Ovary (tissue), 3 donors: Measurements from ENCODE around the gene TTC23.

Experiments used
- EP300 ChIP-seq: sonication (generic); formaldehyde crosslinking; IDR thresholded peaks from one replicate; pipeline ENCODE4 v1.6.1; 2017; ENCODE audit warnings: antibody characterized with exemption
- POLR2A ChIP-seq: fragments of 450-650 bp; IDR thresholded peaks from one replicate; pipeline ENCODE4 v1.6.1; 2017; ENCODE audit warnings: antibody characterized with exemption, mild to moderate bottlenecking, moderate library complexity
- TF ChIP-seq, protein P1 (sequence below), 3 donors: fragments of 450-650 bp in 2 of 3; fragments of 200-600 bp in 1 of 3; IDR thresholded peaks; one replicate each; pipeline versions ENCODE4 v1.5.1 to v1.8.0; 2016 to 2022; ENCODE audit warnings: antibody characterized with exemption in 3 of 3, mild to moderate bottlenecking in 1 of 3
- donor health status: DM: no; HTN: no; CAD: no.

DNA sequence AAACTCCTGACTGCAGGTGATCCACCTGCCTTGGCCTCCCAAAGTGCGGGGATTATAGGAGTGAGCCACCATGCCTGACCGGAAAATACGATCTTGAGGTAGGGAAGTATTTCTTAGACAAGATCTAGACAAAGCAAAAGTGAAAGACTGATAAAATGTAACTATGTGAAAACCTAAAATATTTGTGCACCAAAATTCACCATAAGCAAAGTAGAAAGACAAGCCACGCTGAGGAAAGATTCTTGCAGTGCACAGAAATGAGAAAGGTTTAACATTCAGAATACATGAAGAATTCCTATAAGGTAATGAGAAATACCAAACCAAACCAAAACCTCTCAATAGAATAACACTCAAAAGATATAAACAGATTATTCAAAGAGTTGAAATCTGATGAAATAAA is 108.8 kb downstream of the TTC23 start:
- TF ChIP-seq, protein P1, sequence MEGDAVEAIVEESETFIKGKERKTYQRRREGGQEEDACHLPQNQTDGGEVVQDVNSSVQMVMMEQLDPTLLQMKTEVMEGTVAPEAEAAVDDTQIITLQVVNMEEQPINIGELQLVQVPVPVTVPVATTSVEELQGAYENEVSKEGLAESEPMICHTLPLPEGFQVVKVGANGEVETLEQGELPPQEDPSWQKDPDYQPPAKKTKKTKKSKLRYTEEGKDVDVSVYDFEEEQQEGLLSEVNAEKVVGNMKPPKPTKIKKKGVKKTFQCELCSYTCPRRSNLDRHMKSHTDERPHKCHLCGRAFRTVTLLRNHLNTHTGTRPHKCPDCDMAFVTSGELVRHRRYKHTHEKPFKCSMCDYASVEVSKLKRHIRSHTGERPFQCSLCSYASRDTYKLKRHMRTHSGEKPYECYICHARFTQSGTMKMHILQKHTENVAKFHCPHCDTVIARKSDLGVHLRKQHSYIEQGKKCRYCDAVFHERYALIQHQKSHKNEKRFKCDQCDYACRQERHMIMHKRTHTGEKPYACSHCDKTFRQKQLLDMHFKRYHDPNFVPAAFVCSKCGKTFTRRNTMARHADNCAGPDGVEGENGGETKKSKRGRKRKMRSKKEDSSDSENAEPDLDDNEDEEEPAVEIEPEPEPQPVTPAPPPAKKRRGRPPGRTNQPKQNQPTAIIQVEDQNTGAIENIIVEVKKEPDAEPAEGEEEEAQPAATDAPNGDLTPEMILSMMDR (IDR thresholded peaks at IDR 0.05), result no peak
- TF ChIP-seq EP300, result no peak
- no peak for TF ChIP-seq POLR2A
